Uterus (tissue), 2 donors: ENCODE measurements around the gene SSBP3.

ENCODE experiments used
- POLR2A ChIP-seq, 2 donors: fragments of 450-650 bp; IDR thresholded peaks; one replicate each; pipeline ENCODE4 v1.6.1; 2016; ENCODE audit warnings: antibody characterized with exemption in 2 of 2, mild to moderate bottlenecking in 1 of 2, moderate library complexity in 1 of 2
- TF ChIP-seq, protein P1 (sequence below), 4 experiments: fragments of 200-600 bp in 2 of 4; fragments of 450-650 bp in 2 of 4; sonication (generic) in 2 of 4; IDR thresholded peaks; one replicate each; pipeline ENCODE4 v1.5.1; 2016 to 2019; ENCODE audit warnings: antibody characterized with exemption in 4 of 4, mild to moderate bottlenecking in 2 of 4, moderate library complexity in 1 of 4

DNA sequence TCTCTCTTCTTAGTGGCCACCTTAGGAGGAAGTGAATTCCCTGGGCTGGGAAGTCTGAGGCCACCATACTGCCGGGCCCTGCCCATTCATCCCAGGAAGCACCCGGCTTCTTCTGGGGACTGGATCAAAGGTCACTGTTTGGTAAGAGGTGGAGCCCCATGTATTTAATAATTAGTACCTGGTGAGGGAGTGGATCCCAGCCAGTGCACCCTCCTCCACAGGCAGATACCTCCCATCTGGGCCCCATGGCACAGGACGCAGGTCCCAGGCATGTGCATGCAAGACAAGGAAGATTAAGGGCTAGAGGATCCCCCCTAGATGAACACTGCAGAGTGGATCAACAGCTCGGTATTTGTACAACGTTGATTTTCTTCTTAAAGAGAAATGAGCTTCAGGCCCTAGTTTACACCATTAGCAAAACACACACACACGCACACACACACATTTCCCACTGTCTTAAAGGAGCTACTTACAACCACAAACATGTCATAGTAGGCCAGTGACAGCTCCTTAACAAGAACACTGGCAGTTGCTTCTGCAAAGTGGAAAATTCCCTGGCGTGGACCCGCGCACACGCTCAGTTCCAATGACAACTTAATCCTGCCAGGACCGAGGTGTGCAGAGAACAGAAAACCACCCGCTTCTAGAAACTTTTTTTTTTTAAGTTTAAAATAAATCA lies 115.5 kb downstream of the SSBP3 start:
- TF ChIP-seq, protein P1, sequence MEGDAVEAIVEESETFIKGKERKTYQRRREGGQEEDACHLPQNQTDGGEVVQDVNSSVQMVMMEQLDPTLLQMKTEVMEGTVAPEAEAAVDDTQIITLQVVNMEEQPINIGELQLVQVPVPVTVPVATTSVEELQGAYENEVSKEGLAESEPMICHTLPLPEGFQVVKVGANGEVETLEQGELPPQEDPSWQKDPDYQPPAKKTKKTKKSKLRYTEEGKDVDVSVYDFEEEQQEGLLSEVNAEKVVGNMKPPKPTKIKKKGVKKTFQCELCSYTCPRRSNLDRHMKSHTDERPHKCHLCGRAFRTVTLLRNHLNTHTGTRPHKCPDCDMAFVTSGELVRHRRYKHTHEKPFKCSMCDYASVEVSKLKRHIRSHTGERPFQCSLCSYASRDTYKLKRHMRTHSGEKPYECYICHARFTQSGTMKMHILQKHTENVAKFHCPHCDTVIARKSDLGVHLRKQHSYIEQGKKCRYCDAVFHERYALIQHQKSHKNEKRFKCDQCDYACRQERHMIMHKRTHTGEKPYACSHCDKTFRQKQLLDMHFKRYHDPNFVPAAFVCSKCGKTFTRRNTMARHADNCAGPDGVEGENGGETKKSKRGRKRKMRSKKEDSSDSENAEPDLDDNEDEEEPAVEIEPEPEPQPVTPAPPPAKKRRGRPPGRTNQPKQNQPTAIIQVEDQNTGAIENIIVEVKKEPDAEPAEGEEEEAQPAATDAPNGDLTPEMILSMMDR (IDR thresholded peaks at IDR 0.05) = no peak
- TF ChIP-seq POLR2A (IDR thresholded peaks at IDR 0.05) = no peak
